Kidney (tissue), 14 donors: ENCODE results near the gene ATE1. TPM values are rescaled to one million over a fixed set of nuclear protein-coding genes. Genes with fewer than 3 reads are reported as not detected.

Experiments used
- DNase-seq, 5 donors: peaks; one replicate each; pipeline ENCODE4 v3.0.0-alpha.2; 2013 to 2020
- FAIRE-seq: peaks from 2 replicates; lab custom pipeline; 2012; peaks lifted over from hg19 to GRCh38; lab: Jason Lieb, UNC
- H3K27ac ChIP-seq, 2 donors: one replicate each; pipeline ENCODE4 v1.7.0; 2013; ENCODE audit warnings: low read depth in 2 of 2, low read length in 2 of 2, inconsistent platforms in 1 of 2
- H3K27me3 ChIP-seq: one replicate; pipeline ENCODE4 v1.7.1; 2013; ENCODE audit warnings: low read length, inconsistent platforms; ENCODE audit not compliant: control insufficient read depth, insufficient read depth
- H3K36me3 ChIP-seq, 3 donors: one replicate each; pipeline versions ENCODE4 v1.7.0 to v1.7.1; 2013; ENCODE audit warnings: low read length in 3 of 3, control low read depth in 1 of 3, inconsistent platforms in 1 of 3; ENCODE audit not compliant: insufficient read depth in 3 of 3, control insufficient read depth in 2 of 3
- H3K4me1 ChIP-seq, 3 donors: one replicate each; pipeline versions ENCODE4 v1.7.0 to v1.7.1; 2013; ENCODE audit warnings: low read length in 3 of 3, inconsistent platforms in 1 of 3, low read depth in 1 of 3; ENCODE audit not compliant: control insufficient read depth in 2 of 3, insufficient read depth in 2 of 3
- H3K4me3 ChIP-seq, 3 donors: one replicate each; pipeline versions ENCODE4 v1.7.0 to v1.8.1; 2013; ENCODE audit warnings: low read length in 3 of 3, control low read depth in 1 of 3, inconsistent platforms in 1 of 3
- H3K9ac ChIP-seq, 3 donors: one replicate each; pipeline versions ENCODE4 v1.7.0 to v1.7.1; 2013; ENCODE audit warnings: low read length in 3 of 3, control low read depth in 1 of 3, inconsistent platforms in 1 of 3
- H3K9me3 ChIP-seq, 3 donors: one replicate each; pipeline versions ENCODE4 v1.7.0 to v1.7.1; 2013; ENCODE audit warnings: low read length in 3 of 3, control low read depth in 1 of 3, inconsistent platforms in 1 of 3; ENCODE audit not compliant: control insufficient read depth in 2 of 3, insufficient read depth in 1 of 3
- CTCF ChIP-seq: IDR thresholded peaks from 3 replicates; pipeline ENCODE4 v1.5.1; 2012; ENCODE audit warnings: mild to moderate bottlenecking, moderate library complexity, borderline replicate concordance; ENCODE audit not compliant: insufficient read depth; ENCODE audit errors: extremely low read depth
- intact Hi-C: fragments of 100-400 bp; cut with DNase I; formaldehyde crosslinking; loops from one replicate; pipeline ENCODE4 v1.11.1; 2022
- polyA plus RNA-seq: library from polyadenylated mRNA; stranded (reverse); fragments of 350-450 nt; fragmentation: Illumina TruSeq; extraction: RNeasy Lipid Tissue Mini Kit (QIAGEN cat#74804); gene quantifications from one replicate; pipeline ENCODE4 v1.2.3, GENCODE V29; 2014; ENCODE audit warnings: low read depth, low replicate concordance; ENCODE audit not compliant: insufficient read depth
- total RNA-seq: library from RNA; stranded (reverse); fragmentation: NEBNext Ultra II Directional; extraction: Animal tissue kit (Norgen Biotek cat#: 25700); gene quantifications from one replicate; pipeline ENCODE4 v1.2.1, GENCODE V29; 2021
- donor health status: control.
- donor health status: control.
- donor health status: control.
- donor health status: control.
- donor health status: control.
- donor health status: DM: yes; HTN: yes; CAD: no.
- donor health status: Normal renal cell carcinoma (clear cell type).

Gene ATE1
- total and polyA plus RNA-seq, 2 donors from 2014 or later = 9.8 to 31.0 TPM

GRCh38 chr10:121741248-121741792 is 186.5 kb downstream of the ATE1 start:
- DNase-seq = no peak
- no peak for FAIRE-seq
- no peaks in the 10 kb centered on the region for H3K27me3 ChIP-seq
- no peaks in the 10 kb centered on the region for H3K9me3 ChIP-seq
- H3K9ac ChIP-seq = no peak overlapping the region
- H3K27ac ChIP-seq = no peak overlapping the region
- TF ChIP-seq CTCF = no peak
- intact Hi-C loops = no loop called here
- H3K4me3 ChIP-seq = no peak overlapping the region
- H3K36me3 ChIP-seq = peaks cover 0 to 15% (median 0%) of the 10 kb centered on the region in 3 donors
- no peaks in the 10 kb centered on the region for H3K4me1 ChIP-seq

- Histone ChIP-seq H3K4me1 (no peaks in the 10 kb centered on the region), H3K27me3 (no peaks in the 10 kb centered on the region), H3K9ac (no peak overlapping the region), H3K4me3 (no peak overlapping the region), H3K27ac (no peak overlapping the region), H3K9me3 (no peaks in the 10 kb centered on the region), H3K36me3 (peaks cover 0 to 15% (median 0%) of the 10 kb centered on the region in 3 donors)
- no peak for TF ChIP-seq CTCF
- FAIRE-seq (no peak), DNase-seq (no peak)
- intact Hi-C loops = no loop called here
These were observed 187.8 kb downstream of the ATE1 start for GRCh38 chr10:121740069-121740468.

GRCh38 chr10:121739114-121739513 is 188.7 kb downstream of the ATE1 start:
- H3K4me3 ChIP-seq = no peak overlapping the region
- DNase-seq (no peak), FAIRE-seq (no peak)
- intact Hi-C loops = loop anchor here (10.0 kb wide), 1 partner anchor 794 kb away; no protein-coding TSS in a partner anchor
- H3K27ac ChIP-seq = no peak overlapping the region
- H3K9ac ChIP-seq = no peak overlapping the region
- no peaks in the 10 kb centered on the region for H3K4me1 ChIP-seq
- H3K9me3 ChIP-seq = no peaks in the 10 kb centered on the region
- TF ChIP-seq CTCF = no peak
- no peaks in the 10 kb centered on the region for H3K27me3 ChIP-seq
- peaks cover 0 to 15% (median 0%) of the 10 kb centered on the region in 3 donors for H3K36me3 ChIP-seq
